Endometrial microvascular endothelial cells (primary cell): Measurements from ENCODE around the gene ADIRF. TPM values are rescaled to one million over a fixed set of nuclear protein-coding genes. Genes with fewer than 3 reads are reported as not detected.
"Not testable (repeated sequence)": the region's sequence is repeated elsewhere in the genome, so short reads cannot be mapped to it uniquely, and the experiment has no call there.

Experiments used
- in situ Hi-C: cut with HindIII; loops from 2 replicates; pipeline ENCODE4 v1.10.0; 2017; ENCODE audit warnings: low sequenced_read_pairs, low pct_unique_long_range_greater_than_20kb; ENCODE audit errors: inconsistent ontology term
- total RNA-seq: library from RNA; depleted of rRNA; stranded (reverse); fragments of >200 nt; gene quantifications from one replicate; pipeline ENCODE4 v1.2.3, GENCODE V29; 2015; ENCODE audit errors: inconsistent ontology term

The ADIRF gene
- total RNA-seq, 1 donor from 2014 or later, result 31.2 TPM

GRCh38 chr10:87009134-87009696, 40.9 kb downstream of the ADIRF start:
- in situ Hi-C loops, result not testable (repeated sequence)

- in situ Hi-C loops, result not testable (repeated sequence)
Measured at GRCh38 chr10:87013528-87013927, 45.2 kb downstream of the ADIRF start.

- in situ Hi-C loops, result not testable (repeated sequence)
Measured at GRCh38 chr10:87014986-87015716, 46.9 kb downstream of the ADIRF start.

- in situ Hi-C loops, result not testable (repeated sequence)
Measured at GRCh38 chr10:87018127-87018526, 49.8 kb downstream of the ADIRF start.

- in situ Hi-C loops, result not testable (repeated sequence)
Measured at GRCh38 chr10:87019066-87019465, 50.8 kb downstream of the ADIRF start.

GRCh38 chr10:87019504-87019903, 51.2 kb downstream of the ADIRF start:
- in situ Hi-C loops, result not testable (repeated sequence)

GRCh38 chr10:87020056-87020455, 51.8 kb downstream of the ADIRF start, which contains the start of gene FAM25A:
TSS of gene FAM25A (plus strand) at chr10:87020294. CDS start at chr10:87020325, 31 bp downstream.
- in situ Hi-C loops, result not testable (repeated sequence)

Other genes starting within 250 kb of the ADIRF start
- 0.28 TPM for gene BMPR1A, start 211.9 kb upstream of the ADIRF start, total RNA-seq
- gene MMRN2, start 10.9 kb upstream of the ADIRF start, total RNA-seq, result 159 TPM
- 87.7 TPM for gene SNCG, start 9.9 kb upstream of the ADIRF start, total RNA-seq
- not detected for gene FAM25A, start 51.8 kb downstream of the ADIRF start, total RNA-seq
- gene GLUD1, start 126.4 kb downstream of the ADIRF start, total RNA-seq, result 146 TPM
- 21.6 TPM for gene SHLD2, start 126.7 kb downstream of the ADIRF start, total RNA-seq